Transverse colon (tissue), 4 donors: ENCODE results near the gene ACAD11. TPM values are rescaled to one million over a fixed set of nuclear protein-coding genes. Genes with fewer than 3 reads are reported as not detected.

ENCODE experiments used
- DNase-seq: peaks from one replicate; pipeline ENCODE4 v3.0.0-alpha.2; 2019
- H3K27ac ChIP-seq, 4 donors: fragments of 200-600 bp; sonication (generic); 2 replicates each; pipeline ENCODE4 v1.5.1; 2016 to 2018; ENCODE audit warnings: inconsistent platforms in 4 of 4
- H3K27me3 ChIP-seq: fragments of 200-600 bp; sonication (generic); 2 replicates; pipeline ENCODE4 v1.5.1; 2017; ENCODE audit warnings: inconsistent platforms
- H3K36me3 ChIP-seq, 4 donors: fragments of 200-600 bp; sonication (generic); 2 replicates each; pipeline ENCODE4 v1.5.1; 2017 to 2019; ENCODE audit warnings: inconsistent platforms in 4 of 4
- H3K4me1 ChIP-seq, 4 donors: fragments of 200-600 bp; sonication (generic); 2 replicates each; pipeline ENCODE4 v1.5.1; 2017 to 2020; ENCODE audit warnings: inconsistent platforms in 4 of 4
- H3K4me3 ChIP-seq, 4 donors: fragments of 200-600 bp; sonication (generic); 1 replicate in 1 of 4; 2 replicates in 3 of 4; pipeline versions ENCODE4 v1.5.1 to v1.6.1; 2017 to 2019; ENCODE audit warnings: inconsistent platforms in 4 of 4
- H3K9me3 ChIP-seq, 2 donors: fragments of 200-600 bp; sonication (generic); 2 replicates each; pipeline ENCODE4 v1.5.1; 2017 to 2019; ENCODE audit warnings: inconsistent platforms in 2 of 2
- CTCF ChIP-seq, 5 experiments: fragments of 200-600 bp in 3 of 5; fragments of 450-650 bp in 2 of 5; sonication (generic) in 3 of 5; IDR thresholded peaks; 1 replicate in 2 of 5; 2 replicates in 3 of 5; pipeline ENCODE4 v1.5.1; 2016 to 2017; ENCODE audit warnings: antibody characterized with exemption in 5 of 5, inconsistent platforms in 3 of 5, mild to moderate bottlenecking in 2 of 5, moderate library complexity in 1 of 5
- EP300 ChIP-seq: sonication (generic); formaldehyde crosslinking; IDR thresholded peaks from one replicate; pipeline ENCODE4 v1.6.1; 2017; ENCODE audit warnings: antibody characterized with exemption, low read depth
- POLR2A ChIP-seq: fragments of 450-650 bp; IDR thresholded peaks from one replicate; pipeline ENCODE4 v1.6.1; 2016; ENCODE audit warnings: antibody characterized with exemption, mild to moderate bottlenecking, moderate library complexity
- POLR2AphosphoS5 ChIP-seq, 3 donors: sonication (generic); formaldehyde crosslinking; IDR thresholded peaks; one replicate each; pipeline ENCODE4 v1.6.1; 2016; ENCODE audit warnings: antibody characterized with exemption in 3 of 3
- WGBS, 2 donors: methylation state at CpG; one replicate each; pipeline ENCODE4 v1.1.5; 2018; ENCODE audit warnings: low coverage in 1 of 2; 5-methylcytosine and 5-hydroxymethylcytosine counted together
- in situ Hi-C, 4 donors: fragments of 200-750 bp; cut with MboI; loops; one replicate each; pipeline versions ENCODE4 v1.15.0 to v1.15.1; 2017; ENCODE audit warnings: low sequenced_read_pairs in 3 of 4, low pct_ligation_motif_present in 1 of 4, low pct_unique_long_range_greater_than_20kb in 1 of 4
- intact Hi-C: fragments of 100-400 bp; cut with DNase I; formaldehyde crosslinking; loops from one replicate; pipeline ENCODE4 v1.15.1; 2023; ENCODE audit warnings: low total_unique reads
- total RNA-seq, 4 donors: library from RNA; depleted of rRNA; stranded (reverse); fragments of >200 nt; gene quantifications; one replicate each; pipeline ENCODE4 v1.1.0, GENCODE V29; 2016

The ACAD11 gene
- total RNA-seq, 4 donors from 2014 or later = 10.2 to 56.7 (median 20.9) TPM

DNA sequence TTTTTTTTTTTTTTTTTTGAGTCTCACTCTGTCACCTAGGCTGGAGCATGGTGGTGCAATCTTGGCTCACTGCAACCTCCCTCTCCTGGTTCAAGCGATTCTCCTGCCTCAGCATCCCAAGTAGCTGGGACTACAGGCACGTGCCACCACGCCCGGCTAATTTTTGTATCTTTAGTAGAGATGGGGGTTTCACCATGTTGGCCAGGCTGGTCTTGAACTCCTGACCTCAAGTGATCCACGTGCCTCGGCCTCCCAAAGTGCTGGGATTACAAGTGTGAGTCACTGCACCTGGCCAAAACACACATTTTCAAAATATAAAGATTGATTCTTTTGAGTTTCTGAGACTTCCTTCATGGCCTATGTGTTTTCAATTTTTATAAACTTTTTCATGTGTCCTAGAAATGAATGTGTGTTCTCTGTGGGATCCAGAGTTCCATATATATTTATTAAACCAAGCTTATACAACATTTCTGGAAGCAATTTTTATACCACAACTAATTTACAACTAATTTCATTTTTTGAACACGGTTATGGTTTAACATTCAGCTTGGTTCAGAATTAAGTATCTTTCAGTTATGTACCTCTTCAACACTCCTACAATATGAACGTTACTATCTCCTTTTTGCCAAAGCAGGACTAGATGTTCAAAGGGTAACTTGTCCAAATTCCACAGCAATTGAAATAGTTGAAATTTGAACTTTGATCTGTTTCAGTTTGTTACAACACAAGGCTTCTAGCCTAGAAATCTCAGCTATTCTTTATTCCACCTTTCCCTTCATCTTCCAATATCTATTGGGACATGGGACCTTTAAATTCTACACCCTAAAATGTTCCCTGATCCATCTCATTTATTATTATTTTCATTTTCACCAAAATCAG, 1.5 kb downstream of the ACAD11 start:
- H3K27ac ChIP-seq = peak overlapping the region in 2 of 4 donors; percentile 90 to 96
- DNase-seq = no peak
- WGBS, 2 donors = 81 to 84% methylated on average over 6 to 8 of the region's 8 CpGs
- peak overlapping the region in 1 of 4 donors; percentile 97 for H3K4me3 ChIP-seq
- peaks cover 12 to 36% (median 28%) of the 10 kb centered on the region in 4 donors for H3K4me1 ChIP-seq
- in situ Hi-C loops (no loop called here), intact Hi-C loops (no loop called here)
- no peaks in the 10 kb centered on the region for H3K9me3 ChIP-seq
- no peak for TF ChIP-seq POLR2AphosphoS5 (IDR thresholded peaks at IDR 0.05)
- TF ChIP-seq POLR2A = no peak
- TF ChIP-seq CTCF (IDR thresholded peaks at IDR 0.05) = no peak
- no peak for TF ChIP-seq EP300
- H3K36me3 ChIP-seq = no peaks in the 10 kb centered on the region
- H3K27me3 ChIP-seq = no peaks in the 10 kb centered on the region

DNA sequence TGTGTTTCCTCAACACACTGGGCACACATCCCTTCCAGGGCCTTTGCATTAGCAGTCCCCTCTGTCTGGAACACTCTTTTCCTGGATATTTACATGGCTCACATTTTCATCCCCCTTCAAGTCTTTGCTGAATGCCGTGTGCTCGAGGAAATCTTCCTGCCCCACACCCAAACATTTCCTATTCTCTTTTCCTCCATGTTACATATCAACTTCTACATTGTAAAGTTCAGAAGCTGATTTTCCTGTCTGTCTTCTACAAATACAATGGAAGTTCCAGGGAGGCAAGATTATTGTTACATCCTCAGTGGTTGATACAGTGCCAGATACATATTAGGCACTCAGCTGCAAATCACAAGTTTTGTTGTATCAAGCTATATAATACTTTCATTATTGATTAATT, 4.1 kb downstream of the ACAD11 start:
- Histone ChIP-seq H3K9me3 (no peaks in the 10 kb centered on the region), H3K27me3 (no peaks in the 10 kb centered on the region), H3K27ac (no peak overlapping the region), H3K4me3 (no peak overlapping the region), H3K36me3 (no peaks in the 10 kb centered on the region), H3K4me1 (peaks cover 5 to 15% (median 11%) of the 10 kb centered on the region in 4 donors)
- 55 to 58% methylated on average over 2 of the region's 2 CpGs for WGBS, 2 donors
- intact Hi-C loops = no loop called here
- no peak for TF ChIP-seq CTCF (IDR thresholded peaks at IDR 0.05)
- TF ChIP-seq EP300 = no peak
- no peak for TF ChIP-seq POLR2AphosphoS5 (IDR thresholded peaks at IDR 0.05)
- TF ChIP-seq POLR2A = no peak
- in situ Hi-C loops = no loop called here
- no peak for DNase-seq

DNA sequence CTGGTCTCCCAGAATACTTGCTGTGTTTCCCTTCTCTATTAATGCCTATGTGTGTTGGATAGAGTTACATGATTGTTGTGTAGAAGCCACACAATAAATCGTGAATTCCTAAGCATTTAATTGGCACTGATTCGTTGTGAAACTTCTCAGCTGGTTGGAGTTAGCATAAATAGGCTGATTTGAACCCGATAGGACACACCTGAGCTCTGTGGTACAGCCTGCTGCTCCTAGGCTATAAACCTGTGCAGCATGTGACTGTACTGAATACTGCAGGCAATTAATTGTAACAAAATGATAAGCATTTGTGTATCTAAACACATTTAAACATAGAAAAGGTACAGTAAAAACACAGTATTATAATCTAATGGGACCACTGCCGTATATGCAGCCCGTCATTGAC, 4.9 kb downstream of the ACAD11 start:
- Histone ChIP-seq H3K4me1 (peaks cover 5 to 15% (median 11%) of the 10 kb centered on the region in 4 donors), H3K4me3 (no peak overlapping the region), H3K36me3 (no peaks in the 10 kb centered on the region), H3K27ac (no peak overlapping the region), H3K27me3 (no peaks in the 10 kb centered on the region), H3K9me3 (no peaks in the 10 kb centered on the region)
- in situ Hi-C loops = no loop called here
- no peak for TF ChIP-seq POLR2A
- TF ChIP-seq POLR2AphosphoS5 (IDR thresholded peaks at IDR 0.05) = no peak
- no peak for TF ChIP-seq CTCF (IDR thresholded peaks at IDR 0.05)
- no peak for TF ChIP-seq EP300
- no peak for DNase-seq
- intact Hi-C loops = no loop called here
- WGBS, 2 donors = 78 to 95% methylated on average over 4 to 5 of the region's 5 CpGs

GRCh38 chr3:132654190-132654589, 5.4 kb downstream of the ACAD11 start:
- no peaks in the 10 kb centered on the region for H3K9me3 ChIP-seq
- TF ChIP-seq CTCF (IDR thresholded peaks at IDR 0.05) (no peak), POLR2AphosphoS5 (IDR thresholded peaks at IDR 0.05) (no peak), POLR2A (no peak), EP300 (no peak)
- in situ Hi-C loops (no loop called here), intact Hi-C loops (no loop called here)
- no peak overlapping the region for H3K4me3 ChIP-seq
- H3K4me1 ChIP-seq = peaks cover 5 to 14% (median 11%) of the 10 kb centered on the region in 4 donors
- no peak overlapping the region for H3K27ac ChIP-seq
- DNase-seq = no peak
- 85 to 91% methylated on average over 2 of the region's 2 CpGs for WGBS, 2 donors
- H3K36me3 ChIP-seq = no peaks in the 10 kb centered on the region
- H3K27me3 ChIP-seq = no peaks in the 10 kb centered on the region
